Panc1 (cell line): ENCODE measurements around the gene GIMAP2.

Experiments used
- POLR2AphosphoS5 ChIP-seq: IDR thresholded peaks from 2 replicates; pipeline ENCODE4 v1.6.1; 2012; ENCODE audit warnings: mild to moderate bottlenecking, low read depth, low read length, moderate library complexity
- TCF7L2 ChIP-seq: IDR thresholded peaks from 2 replicates; pipeline ENCODE4 v1.6.1; 2011; ENCODE audit warnings: mild to moderate bottlenecking, low read depth, low read length, inconsistent platforms
- TF ChIP-seq, protein P1 (sequence below): fragments of 450-650 bp; IDR thresholded peaks from 2 replicates; pipeline ENCODE4 v1.5.1; 2017; ENCODE audit warnings: mild to moderate bottlenecking
- TF ChIP-seq, protein P2 (sequence below), 2 experiments: IDR thresholded peaks; 2 replicates each; pipeline ENCODE4 v1.6.1; 2011 to 2012; ENCODE audit warnings: low read depth in 2 of 2, control low read depth in 1 of 2, low read length in 1 of 2, mild to moderate bottlenecking in 1 of 2, moderate library complexity in 1 of 2; ENCODE audit not compliant: insufficient read depth in 1 of 2

DNA sequence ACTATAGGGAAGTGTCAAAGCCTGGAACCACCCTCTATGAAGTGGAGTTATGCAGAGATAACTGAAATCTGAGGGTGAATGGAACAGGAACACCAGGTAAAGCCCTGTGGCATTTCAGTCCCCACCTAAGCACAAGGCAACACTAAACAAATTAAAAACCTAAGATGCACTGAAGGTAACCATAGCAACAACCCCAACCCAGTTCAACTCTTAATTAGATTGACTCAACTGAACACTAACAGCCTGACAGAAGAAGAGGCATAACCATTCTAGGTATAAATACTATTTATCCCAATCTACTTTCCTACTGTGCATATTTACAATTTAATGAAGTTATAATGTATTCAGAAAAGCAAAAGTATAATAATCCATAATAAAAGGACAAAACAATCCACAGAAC is 42.5 kb downstream of the GIMAP2 start:
- TF ChIP-seq POLR2AphosphoS5 (no peak), TCF7L2 (no peak)
- TF ChIP-seq, protein P1, sequence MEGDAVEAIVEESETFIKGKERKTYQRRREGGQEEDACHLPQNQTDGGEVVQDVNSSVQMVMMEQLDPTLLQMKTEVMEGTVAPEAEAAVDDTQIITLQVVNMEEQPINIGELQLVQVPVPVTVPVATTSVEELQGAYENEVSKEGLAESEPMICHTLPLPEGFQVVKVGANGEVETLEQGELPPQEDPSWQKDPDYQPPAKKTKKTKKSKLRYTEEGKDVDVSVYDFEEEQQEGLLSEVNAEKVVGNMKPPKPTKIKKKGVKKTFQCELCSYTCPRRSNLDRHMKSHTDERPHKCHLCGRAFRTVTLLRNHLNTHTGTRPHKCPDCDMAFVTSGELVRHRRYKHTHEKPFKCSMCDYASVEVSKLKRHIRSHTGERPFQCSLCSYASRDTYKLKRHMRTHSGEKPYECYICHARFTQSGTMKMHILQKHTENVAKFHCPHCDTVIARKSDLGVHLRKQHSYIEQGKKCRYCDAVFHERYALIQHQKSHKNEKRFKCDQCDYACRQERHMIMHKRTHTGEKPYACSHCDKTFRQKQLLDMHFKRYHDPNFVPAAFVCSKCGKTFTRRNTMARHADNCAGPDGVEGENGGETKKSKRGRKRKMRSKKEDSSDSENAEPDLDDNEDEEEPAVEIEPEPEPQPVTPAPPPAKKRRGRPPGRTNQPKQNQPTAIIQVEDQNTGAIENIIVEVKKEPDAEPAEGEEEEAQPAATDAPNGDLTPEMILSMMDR: no peak
- TF ChIP-seq, protein P2, sequence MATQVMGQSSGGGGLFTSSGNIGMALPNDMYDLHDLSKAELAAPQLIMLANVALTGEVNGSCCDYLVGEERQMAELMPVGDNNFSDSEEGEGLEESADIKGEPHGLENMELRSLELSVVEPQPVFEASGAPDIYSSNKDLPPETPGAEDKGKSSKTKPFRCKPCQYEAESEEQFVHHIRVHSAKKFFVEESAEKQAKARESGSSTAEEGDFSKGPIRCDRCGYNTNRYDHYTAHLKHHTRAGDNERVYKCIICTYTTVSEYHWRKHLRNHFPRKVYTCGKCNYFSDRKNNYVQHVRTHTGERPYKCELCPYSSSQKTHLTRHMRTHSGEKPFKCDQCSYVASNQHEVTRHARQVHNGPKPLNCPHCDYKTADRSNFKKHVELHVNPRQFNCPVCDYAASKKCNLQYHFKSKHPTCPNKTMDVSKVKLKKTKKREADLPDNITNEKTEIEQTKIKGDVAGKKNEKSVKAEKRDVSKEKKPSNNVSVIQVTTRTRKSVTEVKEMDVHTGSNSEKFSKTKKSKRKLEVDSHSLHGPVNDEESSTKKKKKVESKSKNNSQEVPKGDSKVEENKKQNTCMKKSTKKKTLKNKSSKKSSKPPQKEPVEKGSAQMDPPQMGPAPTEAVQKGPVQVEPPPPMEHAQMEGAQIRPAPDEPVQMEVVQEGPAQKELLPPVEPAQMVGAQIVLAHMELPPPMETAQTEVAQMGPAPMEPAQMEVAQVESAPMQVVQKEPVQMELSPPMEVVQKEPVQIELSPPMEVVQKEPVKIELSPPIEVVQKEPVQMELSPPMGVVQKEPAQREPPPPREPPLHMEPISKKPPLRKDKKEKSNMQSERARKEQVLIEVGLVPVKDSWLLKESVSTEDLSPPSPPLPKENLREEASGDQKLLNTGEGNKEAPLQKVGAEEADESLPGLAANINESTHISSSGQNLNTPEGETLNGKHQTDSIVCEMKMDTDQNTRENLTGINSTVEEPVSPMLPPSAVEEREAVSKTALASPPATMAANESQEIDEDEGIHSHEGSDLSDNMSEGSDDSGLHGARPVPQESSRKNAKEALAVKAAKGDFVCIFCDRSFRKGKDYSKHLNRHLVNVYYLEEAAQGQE (IDR thresholded peaks at IDR 0.05; ENCODE audit: insufficient read depth in 1 of 2, low read depth in 2 of 2, low read length in 1 of 2): no peak
